HepG2 (cell line): ENCODE data around the gene MAVS. TPM values are rescaled to one million over a fixed set of nuclear protein-coding genes. Genes with fewer than 3 reads are reported as not detected.

ENCODE experiments used
- ATAD3A ChIP-seq: sonication (generic); formaldehyde crosslinking; IDR thresholded peaks from 2 replicates; pipeline ENCODE4 v1.4.0; 2020; ENCODE audit warnings: missing genetic modification reagents
- EP300 ChIP-seq, 3 experiments: sonication (generic) in 1 of 3; formaldehyde crosslinking in 1 of 3; IDR thresholded peaks; 2 replicates each; pipeline versions ENCODE4 v1.5.1 to v1.6.1; 2011 to 2020; ENCODE audit warnings: low read depth in 2 of 3, low read length in 2 of 3, borderline replicate concordance in 1 of 3, improper control_type of control experiment in 1 of 3, mild to moderate bottlenecking in 1 of 3, missing genetic modification reagents in 1 of 3, moderate library complexity in 1 of 3
- JARID2 ChIP-seq: sonication (generic); formaldehyde crosslinking; IDR thresholded peaks from 2 replicates; pipeline ENCODE4 v1.8.1; 2023; ENCODE audit warnings: missing genetic modification reagents, inconsistent platforms; ENCODE audit not compliant: insufficient replicate concordance
- MYC ChIP-seq: sonication (generic); formaldehyde crosslinking; IDR thresholded peaks from 2 replicates; pipeline ENCODE4 v1.9.0; 2021; ENCODE audit warnings: missing genetic modification reagents, borderline replicate concordance
- NCOA1 ChIP-seq: sonication (generic); formaldehyde crosslinking; IDR thresholded peaks from 2 replicates; pipeline ENCODE4 v1.9.0; 2021; ENCODE audit warnings: missing genetic modification reagents
- NFE2 ChIP-seq: sonication (generic); formaldehyde crosslinking; IDR thresholded peaks from 2 replicates; pipeline ENCODE4 v1.4.0; 2020; ENCODE audit warnings: missing genetic modification reagents
- NPAS2 ChIP-seq: sonication (generic); formaldehyde crosslinking; IDR thresholded peaks from 2 replicates; pipeline ENCODE4 v1.8.0; 2022; ENCODE audit warnings: mild to moderate bottlenecking, missing genetic modification reagents, borderline replicate concordance
- NR2C2 ChIP-seq: sonication (generic); formaldehyde crosslinking; IDR thresholded peaks from 2 replicates; pipeline ENCODE4 v1.4.0; 2020; ENCODE audit warnings: missing genetic modification reagents, mild to moderate bottlenecking, moderate library complexity, borderline replicate concordance
- RBM22 ChIP-seq: fragments of 200-400 bp; formaldehyde crosslinking; optimal IDR thresholded peaks from 2 replicates; pipeline ENCODE3; 2017; ENCODE audit warnings: mild to moderate bottlenecking, low read length, moderate library complexity
- SAFB2 ChIP-seq: sonication (generic); formaldehyde crosslinking; IDR thresholded peaks from 2 replicates; pipeline ENCODE4 v1.5.1; 2020; ENCODE audit warnings: missing genetic modification reagents, low read depth, mild to moderate bottlenecking, borderline replicate concordance
- SALL1 ChIP-seq: sonication (generic); formaldehyde crosslinking; IDR thresholded peaks from 2 replicates; pipeline ENCODE4 v1.8.0; 2022; ENCODE audit warnings: mild to moderate bottlenecking, missing genetic modification reagents
- SIN3B ChIP-seq: fragments of 150-350 bp; IDR thresholded peaks from 2 replicates; pipeline ENCODE4 v1.6.1; 2014; ENCODE audit warnings: low read length
- SMAD3 ChIP-seq: sonication (generic); formaldehyde crosslinking; IDR thresholded peaks from 2 replicates; pipeline ENCODE4 v1.4.0; 2020; ENCODE audit warnings: missing genetic modification reagents
- TCF7 ChIP-seq: sonication (generic); IDR thresholded peaks from 2 replicates; pipeline ENCODE4 v1.6.1; 2016; ENCODE audit warnings: antibody characterized with exemption, low read depth
- TGIF2 ChIP-seq: IDR thresholded peaks from 2 replicates; pipeline ENCODE4 v1.6.1; 2016; ENCODE audit warnings: control low read depth, missing compliant biosample characterization
- YEATS4 ChIP-seq: sonication (generic); formaldehyde crosslinking; IDR thresholded peaks from 2 replicates; pipeline ENCODE4 v1.4.0; 2020; ENCODE audit warnings: missing genetic modification reagents, borderline replicate concordance
- ZC3H4 ChIP-seq: sonication (generic); formaldehyde crosslinking; IDR thresholded peaks from 2 replicates; pipeline ENCODE4 v1.4.0; 2020; ENCODE audit warnings: missing genetic modification reagents, borderline replicate concordance
- ZNF430 ChIP-seq: sonication (generic); formaldehyde crosslinking; IDR thresholded peaks from 2 replicates; pipeline ENCODE4 v1.9.0; 2021; ENCODE audit warnings: mild to moderate bottlenecking, missing genetic modification reagents
- ZNF460 ChIP-seq: sonication (generic); formaldehyde crosslinking; IDR thresholded peaks from 2 replicates; pipeline ENCODE4 v1.5.1; 2020; ENCODE audit warnings: missing genetic modification reagents, mild to moderate bottlenecking, borderline replicate concordance
- ZNF781 ChIP-seq: sonication (generic); formaldehyde crosslinking; IDR thresholded peaks from 2 replicates; pipeline ENCODE4 v1.5.1; 2020; ENCODE audit warnings: borderline replicate concordance, mild to moderate bottlenecking, missing genetic modification reagents; ENCODE audit errors: not compliant biosample characterization
- ZSCAN12 ChIP-seq: sonication (generic); formaldehyde crosslinking; IDR thresholded peaks from 2 replicates; pipeline ENCODE4 v1.9.0; 2021; ENCODE audit warnings: mild to moderate bottlenecking, missing genetic modification reagents
- polyA plus RNA-seq, 8 experiments: library from polyadenylated mRNA; depleted of rRNA in 3 of 8; stranded (reverse) in 7 of 8; unstranded in 1 of 8; fragments of >200 nt; fragmentation: Illumina TruSeq in 4 of 8; extraction: Trizol in 4 of 8; gene quantifications; 2 replicates each; pipeline versions ENCODE4 v1.2.1 to v1.2.3, GENCODE V29; 2011 to 2016; ENCODE audit warnings: low read depth in 4 of 8, missing spikeins in 1 of 8, mixed read lengths in 1 of 8; ENCODE audit not compliant: insufficient read depth in 1 of 8
- total RNA-seq, 5 experiments: library from RNA; depleted of rRNA; stranded (reverse); fragments of >200 nt; fragmentation: Illumina TruSeq; extraction: Trizol; gene quantifications; 2 replicates each; pipeline ENCODE4 v1.2.3, GENCODE V29; 2016; ENCODE audit warnings: low read depth in 1 of 5
- TF ChIP-seq, protein P1 (sequence below): IDR thresholded peaks from 2 replicates; pipeline ENCODE4 v1.6.1; 2016; ENCODE audit warnings: missing compliant biosample characterization, missing genetic modification reagents, borderline replicate concordance
- TF ChIP-seq, protein P2 (sequence below): sonication (generic); formaldehyde crosslinking; IDR thresholded peaks from 2 replicates; pipeline ENCODE4 v1.4.0; 2020; ENCODE audit warnings: missing genetic modification reagents, mild to moderate bottlenecking, borderline replicate concordance
- TF ChIP-seq, protein P3 (sequence below): sonication (generic); formaldehyde crosslinking; IDR thresholded peaks from 2 replicates; pipeline ENCODE4 v1.8.0; 2022; ENCODE audit warnings: missing genetic modification reagents, mild to moderate bottlenecking, inconsistent platforms, borderline replicate concordance
- TF ChIP-seq, protein P4 (sequence below): sonication (generic); formaldehyde crosslinking; IDR thresholded peaks from 2 replicates; pipeline ENCODE4 v1.4.0; 2020; ENCODE audit warnings: missing genetic modification reagents, borderline replicate concordance

MAVS gene
- total and polyA plus RNA-seq, 2 of the 13 experiments (the other 11 are each of a cell fraction or from before 2014, with no cell fraction given): 27.3 to 36.6 TPM

DNA sequence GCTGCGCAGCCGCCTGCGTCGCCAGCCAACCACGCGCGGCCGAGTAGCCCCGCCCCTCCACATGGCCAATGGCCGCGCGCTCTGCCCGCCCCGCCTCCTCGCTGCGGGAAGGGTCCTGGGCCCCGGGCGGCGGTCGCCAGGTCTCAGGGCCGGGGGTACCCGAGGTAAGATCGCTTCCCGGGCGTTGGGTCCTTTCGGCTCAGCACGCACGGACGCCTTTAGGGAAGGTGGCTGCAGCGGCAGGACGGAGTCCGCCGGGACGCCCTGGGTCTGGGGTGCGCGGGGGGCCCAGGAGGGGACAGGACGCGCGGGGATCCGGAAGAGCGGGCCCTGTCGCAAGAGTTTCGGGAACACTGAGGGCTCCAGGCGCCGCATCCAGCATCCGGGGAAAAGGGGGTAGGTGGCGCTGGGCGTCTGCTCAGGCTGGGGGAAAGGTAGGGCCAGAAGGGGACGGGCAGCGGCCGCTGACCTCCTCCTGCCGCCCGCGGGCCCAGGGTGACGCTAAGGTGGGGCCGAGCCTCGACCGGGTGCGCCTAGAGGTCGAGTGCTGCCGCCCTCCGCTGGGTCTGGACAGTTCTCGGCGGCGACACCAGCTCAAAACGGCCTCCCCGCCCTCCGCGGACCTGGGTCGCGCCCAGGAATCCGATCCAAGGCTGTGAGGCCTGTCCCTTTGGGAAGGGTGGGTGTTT is at the start of gene MAVS (continued):
- TF ChIP-seq SIN3B (peak; percentile 19; the same call in 1 of the 2 replicates), TCF7 (no peak), ZSCAN12 (CRISPR knock-in tag) (peak; percentile 54; the same call in 1 of the 2 replicates), ZNF781 (CRISPR knock-in tag) (peak; percentile 81), YEATS4 (CRISPR knock-in tag) (peak; percentile 95), SALL1 (CRISPR knock-in tag) (peak; percentile 80; the same call in 1 of the 2 replicates), NCOA1 (CRISPR knock-in tag) (peak; percentile 98; the same call in 1 of the 2 replicates), SMAD3 (CRISPR knock-in tag) (peak; percentile 39), SAFB2 (CRISPR knock-in tag) (peak; percentile 92), RBM22 (no peak), ZNF430 (peak; percentile 70; the same call in 1 of the 2 replicates), ZNF460 (CRISPR knock-in tag) (no peak), TGIF2 (peak; percentile 61; the same call in 1 of the 2 replicates), ZC3H4 (CRISPR knock-in tag) (no peak), EP300 (IDR thresholded peaks at IDR 0.05; ENCODE audit: low read depth in 2 of 2, low read length in 2 of 2) (peak in 1 of 2 experiments; percentile 10; a peak in 1 of 4 replicates), EP300 (CRISPR knock-in tag; IDR thresholded peaks at IDR 0.05; ENCODE audit: borderline replicate concordance) (no peak), JARID2 (peak; percentile 33), NFE2 (CRISPR knock-in tag) (no peak), MYC (CRISPR knock-in tag) (peak; percentile 88), NR2C2 (peak; percentile 62), ATAD3A (peak; percentile 71; the same call in 1 of the 2 replicates), NPAS2 (CRISPR knock-in tag) (no peak)
- TF ChIP-seq, protein P1, sequence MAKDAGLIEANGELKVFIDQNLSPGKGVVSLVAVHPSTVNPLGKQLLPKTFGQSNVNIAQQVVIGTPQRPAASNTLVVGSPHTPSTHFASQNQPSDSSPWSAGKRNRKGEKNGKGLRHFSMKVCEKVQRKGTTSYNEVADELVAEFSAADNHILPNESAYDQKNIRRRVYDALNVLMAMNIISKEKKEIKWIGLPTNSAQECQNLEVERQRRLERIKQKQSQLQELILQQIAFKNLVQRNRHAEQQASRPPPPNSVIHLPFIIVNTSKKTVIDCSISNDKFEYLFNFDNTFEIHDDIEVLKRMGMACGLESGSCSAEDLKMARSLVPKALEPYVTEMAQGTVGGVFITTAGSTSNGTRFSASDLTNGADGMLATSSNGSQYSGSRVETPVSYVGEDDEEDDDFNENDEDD: peak; percentile 58; the same call in 1 of the 2 replicates
- TF ChIP-seq, protein P2, sequence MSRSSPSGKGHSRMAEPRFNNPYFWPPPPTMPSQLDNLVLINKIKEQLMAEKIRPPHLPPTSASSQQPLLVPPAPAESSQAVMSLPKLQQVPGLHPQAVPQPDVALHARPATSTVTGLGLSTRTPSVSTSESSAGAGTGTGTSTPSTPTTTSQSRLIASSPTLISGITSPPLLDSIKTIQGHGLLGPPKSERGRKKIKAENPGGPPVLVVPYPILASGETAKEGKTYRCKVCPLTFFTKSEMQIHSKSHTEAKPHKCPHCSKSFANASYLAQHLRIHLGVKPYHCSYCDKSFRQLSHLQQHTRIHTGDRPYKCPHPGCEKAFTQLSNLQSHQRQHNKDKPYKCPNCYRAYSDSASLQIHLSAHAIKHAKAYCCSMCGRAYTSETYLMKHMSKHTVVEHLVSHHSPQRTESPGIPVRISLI (CRISPR knock-in tag): no peak
- TF ChIP-seq, protein P3, sequence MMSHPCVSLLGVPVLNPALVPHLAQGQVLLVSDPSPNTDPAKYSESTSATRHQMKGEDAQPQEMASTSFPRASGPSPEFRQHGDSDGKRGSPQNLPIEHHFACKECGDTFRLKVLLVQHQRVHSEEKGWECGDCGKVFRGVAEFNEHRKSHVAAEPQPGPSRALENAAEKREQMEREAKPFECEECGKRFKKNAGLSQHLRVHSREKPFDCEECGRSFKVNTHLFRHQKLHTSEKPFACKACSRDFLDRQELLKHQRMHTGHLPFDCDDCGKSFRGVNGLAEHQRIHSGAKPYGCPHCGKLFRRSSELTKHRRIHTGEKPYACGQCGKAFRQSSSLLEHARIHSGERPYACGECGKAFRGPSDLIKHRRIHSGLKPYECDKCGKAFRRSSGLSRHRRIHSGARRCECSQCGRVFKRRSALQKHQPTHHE (CRISPR knock-in tag): peak; percentile 87; the same call in 1 of the 2 replicates
- TF ChIP-seq, protein P4, sequence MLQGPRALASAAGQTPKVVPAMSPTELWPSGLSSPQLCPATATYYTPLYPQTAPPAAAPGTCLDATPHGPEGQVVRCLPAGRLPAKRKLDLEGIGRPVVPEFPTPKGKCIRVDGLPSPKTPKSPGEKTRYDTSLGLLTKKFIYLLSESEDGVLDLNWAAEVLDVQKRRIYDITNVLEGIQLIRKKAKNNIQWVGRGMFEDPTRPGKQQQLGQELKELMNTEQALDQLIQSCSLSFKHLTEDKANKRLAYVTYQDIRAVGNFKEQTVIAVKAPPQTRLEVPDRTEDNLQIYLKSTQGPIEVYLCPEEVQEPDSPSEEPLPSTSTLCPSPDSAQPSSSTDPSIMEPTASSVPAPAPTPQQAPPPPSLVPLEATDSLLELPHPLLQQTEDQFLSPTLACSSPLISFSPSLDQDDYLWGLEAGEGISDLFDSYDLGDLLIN (CRISPR knock-in tag): peak; percentile 21
